ENCODE measurements around the gene PINLYP.

GRCh38 chr19:43607238-43608205 is 31.9 kb downstream of the PINLYP start:
- TF ChIP-seq POLR2AphosphoS5 (IDR thresholded peaks at IDR 0.05; ENCODE audit: low read depth, low read length) (no peak), TEAD4 (IDR thresholded peaks at IDR 0.05; ENCODE audit: borderline replicate concordance, insufficient read depth) (no peak), CTCF (IDR thresholded peaks at IDR 0.05) (no peak), FOXM1 (IDR thresholded peaks at IDR 0.05; ENCODE audit: low read depth) (no peak), RXRA (IDR thresholded peaks at IDR 0.05; ENCODE audit: borderline replicate concordance, low read depth) (no peak), EP300 (IDR thresholded peaks at IDR 0.05; ENCODE audit: borderline replicate concordance in 1 of 2, low read depth in 1 of 2, low read length in 1 of 2) (no peak), SIN3A (IDR thresholded peaks at IDR 0.05; ENCODE audit: borderline replicate concordance, low read depth, low read length) (no peak)
